Measurements from ENCODE around the gene TTI1.

- no peak for TF ChIP-seq CTCF (IDR thresholded peaks at IDR 0.05; ENCODE audit: poor library complexity)
- no peak for TF ChIP-seq EZH2phosphoT487 (IDR thresholded peaks at IDR 0.05; ENCODE audit: low read depth, severe bottlenecking, unreplicated experiment)
- no peak for TF ChIP-seq EZH2 (IDR thresholded peaks at IDR 0.05; ENCODE audit: borderline replicate concordance)
Measured at GRCh38 chr20:37980876-37981275, 52.4 kb downstream of the TTI1 start.

All from hepatocyte (in vitro differentiated cells).